Fibroblast of skin of scalp (primary cell): ENCODE measurements around the gene HLA-DOA.

Source experiments
- DNase-seq: peaks from one replicate; pipeline ENCODE4 v3.0.0-alpha.2; 2013

Gene HLA-DOA

GRCh38 chr6:32977272-32977952, 32.0 kb downstream of the HLA-DOA start:
- DNase-seq = no peak

DNA sequence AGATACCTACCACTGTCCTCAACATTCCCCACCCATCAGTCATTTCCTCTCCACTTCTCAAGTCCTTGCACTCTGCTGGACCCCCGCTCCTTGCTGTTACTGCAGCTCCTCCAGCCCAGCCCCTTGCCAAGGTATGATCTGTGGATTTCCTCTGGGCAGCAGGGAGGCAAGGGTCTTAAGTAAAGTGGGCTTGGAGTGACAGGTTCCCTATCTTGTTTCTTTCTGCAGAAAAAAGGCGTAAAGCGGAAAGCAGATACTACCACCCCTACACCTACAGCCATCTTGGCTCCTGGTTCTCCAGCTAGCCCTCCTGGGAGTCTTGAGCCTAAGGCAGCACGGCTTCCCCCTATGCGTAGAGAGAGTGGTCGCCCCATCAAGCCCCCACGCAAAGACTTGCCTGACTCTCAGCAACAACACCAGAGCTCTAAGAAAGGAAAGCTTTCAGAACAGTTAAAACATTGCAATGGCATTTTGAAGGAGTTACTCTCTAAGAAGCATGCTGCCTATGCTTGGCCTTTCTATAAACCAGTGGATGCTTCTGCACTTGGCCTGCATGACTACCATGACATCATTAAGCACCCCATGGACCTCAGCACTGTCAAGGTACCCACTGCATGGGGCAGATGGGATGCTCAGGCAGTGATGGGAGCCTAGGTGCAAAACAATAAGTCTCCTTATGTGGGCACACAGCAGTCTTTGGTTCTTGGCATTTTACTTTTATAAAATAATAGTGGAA, 32.9 kb downstream of the HLA-DOA start:
- DNase-seq = no peak

DNA sequence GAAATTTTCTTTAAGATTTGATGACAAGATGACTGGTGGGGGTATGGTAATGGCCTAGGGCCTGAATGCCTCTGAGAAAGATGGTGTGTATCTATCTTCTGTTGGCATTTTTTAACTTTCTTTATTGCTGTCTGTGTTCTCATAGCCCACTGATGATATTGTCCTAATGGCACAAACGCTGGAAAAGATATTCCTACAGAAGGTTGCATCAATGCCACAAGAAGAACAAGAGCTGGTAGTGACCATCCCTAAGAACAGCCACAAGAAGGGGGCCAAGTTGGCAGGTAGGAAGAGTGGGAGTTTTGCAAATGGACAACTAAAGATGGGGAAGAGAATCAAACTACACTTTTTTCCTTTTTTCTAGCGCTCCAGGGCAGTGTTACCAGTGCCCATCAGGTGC, 33.5 kb downstream of the HLA-DOA start:
- no peak for DNase-seq

- no peak for DNase-seq
Observed at GRCh38 chr6:32974541-32975308, 34.7 kb downstream of the HLA-DOA start.

- DNase-seq = peak; percentile 52
Observed at GRCh38 chr6:32974016-32974333, 35.4 kb downstream of the HLA-DOA start.

- DNase-seq = peak; percentile 46
Observed at GRCh38 chr6:32973144-32974015, 36.0 kb downstream of the HLA-DOA start.

DNA sequence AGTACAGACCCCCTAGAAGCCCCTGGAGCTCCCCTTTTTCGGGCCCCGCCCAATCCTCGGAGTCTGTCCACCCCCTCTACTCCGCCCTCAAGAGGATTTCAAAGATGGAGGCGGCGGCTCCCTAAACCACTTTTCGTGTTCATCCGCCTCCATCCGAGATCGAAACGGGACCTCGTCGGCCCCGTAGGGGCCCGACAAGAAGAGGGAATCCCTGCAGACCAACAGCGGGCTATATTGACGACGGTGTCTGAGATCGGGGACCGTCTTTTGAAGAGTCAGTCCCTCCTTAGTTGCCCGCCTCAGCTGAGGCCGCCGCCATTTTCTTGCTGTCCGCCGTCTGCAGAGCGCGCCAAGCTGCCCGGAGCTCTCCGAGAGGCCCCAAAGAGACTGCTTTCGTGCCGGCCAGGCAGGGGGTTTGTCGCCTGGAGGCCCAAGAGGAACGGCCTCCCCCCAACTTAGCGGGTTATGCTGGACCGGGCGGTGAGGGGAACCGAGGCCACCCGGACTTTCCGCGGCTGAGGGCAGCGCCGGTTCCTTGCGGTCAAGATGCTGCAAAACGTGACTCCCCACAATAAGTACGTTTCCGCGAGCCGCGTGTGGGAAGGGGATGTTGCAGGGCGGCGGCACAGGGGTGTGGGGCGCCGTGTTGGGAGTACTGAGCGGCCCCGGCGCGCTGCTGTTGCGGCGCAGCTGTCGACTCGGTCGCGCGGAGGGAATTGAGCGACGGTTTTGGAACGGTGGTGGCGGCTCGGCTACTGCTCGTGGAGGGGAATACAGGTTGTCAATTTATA, 36.8 kb downstream of the HLA-DOA start:
- no peak for DNase-seq

GRCh38 chr6:32971581-32972352, 37.6 kb downstream of the HLA-DOA start:
- peak; percentile 100 for DNase-seq

- DNase-seq = no peak
Observed at GRCh38 chr6:32971242-32971580, 38.2 kb downstream of the HLA-DOA start.

GRCh38 chr6:32970413-32971241, 38.8 kb downstream of the HLA-DOA start:
- peak; percentile 98 for DNase-seq

- peak; percentile 99 for DNase-seq
Observed at GRCh38 chr6:32969685-32970412, 39.5 kb downstream of the HLA-DOA start.

DNA sequence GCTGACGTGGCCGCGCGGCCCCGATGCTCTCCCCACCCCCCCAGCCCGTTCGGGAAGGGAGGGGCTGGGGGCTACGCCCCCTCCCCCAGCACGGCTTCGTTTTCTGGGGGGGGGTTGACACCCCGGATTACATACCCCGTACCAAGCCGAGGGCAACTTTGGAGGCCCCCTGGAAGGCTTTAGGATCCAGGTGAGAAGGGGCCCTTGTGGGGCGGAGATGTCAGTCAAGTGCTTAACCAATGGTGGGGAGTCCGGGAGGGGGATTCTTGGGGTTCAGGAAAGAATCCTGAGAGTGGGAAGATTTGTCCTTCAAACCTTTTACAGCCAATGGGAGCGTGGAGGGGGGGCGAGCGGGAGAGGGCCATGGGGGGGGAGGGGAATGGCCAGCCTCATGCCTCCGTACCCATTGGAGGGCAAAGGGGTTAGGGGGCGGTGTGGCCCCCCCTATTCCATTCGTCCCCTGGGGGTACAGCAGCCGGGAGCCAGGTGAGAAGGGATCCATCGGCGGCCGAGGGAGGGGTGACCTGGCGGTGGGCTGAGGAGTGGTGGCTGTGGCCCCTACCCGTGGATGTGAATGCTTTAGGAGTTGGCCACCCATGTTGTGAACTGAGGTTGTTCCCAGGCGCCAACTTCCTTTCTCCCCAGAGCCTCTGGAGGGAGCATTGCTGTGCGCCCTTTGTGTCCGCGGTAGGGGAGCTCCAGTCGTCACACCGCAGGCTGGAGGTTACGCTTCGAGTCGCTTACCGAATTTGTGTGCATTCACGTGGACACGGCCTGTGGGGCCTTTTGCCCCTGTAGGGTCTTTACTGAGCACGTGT, 40.3 kb downstream of the HLA-DOA start:
- peak; percentile 89 for DNase-seq

GRCh38 chr6:32968093-32968866, 41.1 kb downstream of the HLA-DOA start, which contains the start of gene BRD2:
Gene BRD2, plus strand, starts transcription at chr6:32968594. Its CDS starts 4,305 bp downstream, at chr6:32972899.
- peak; percentile 98 for DNase-seq

GRCh38 chr6:32967151-32968091, 42.0 kb downstream of the HLA-DOA start:
- peak; percentile 62 for DNase-seq

- no peak for DNase-seq
Observed at GRCh38 chr6:32964776-32965175, 44.6 kb downstream of the HLA-DOA start.

- no peak for DNase-seq
Observed at GRCh38 chr6:32963866-32964265, 45.5 kb downstream of the HLA-DOA start.
